GM12878 (cell line): ENCODE results near the gene SRL.

Experiments
- EZH2 ChIP-seq: IDR thresholded peaks from 2 replicates; pipeline ENCODE4 v1.6.1; 2012; ENCODE audit warnings: low read depth, mild to moderate bottlenecking, control low read depth, inconsistent platforms, low read length, borderline replicate concordance; ENCODE audit not compliant: control insufficient read depth
- ZBTB11 ChIP-seq: fragments of 450-650 bp; formaldehyde crosslinking; IDR thresholded peaks from 2 replicates; pipeline ENCODE4 v1.5.0; 2022; ENCODE audit warnings: mild to moderate bottlenecking, missing genetic modification characterization
- TF ChIP-seq, protein P1 (sequence below): fragments of 450-650 bp; IDR thresholded peaks from 2 replicates; pipeline ENCODE4 v1.6.1; 2018; ENCODE audit warnings: borderline replicate concordance, mild to moderate bottlenecking; ENCODE audit not compliant: partially characterized antibody

DNA sequence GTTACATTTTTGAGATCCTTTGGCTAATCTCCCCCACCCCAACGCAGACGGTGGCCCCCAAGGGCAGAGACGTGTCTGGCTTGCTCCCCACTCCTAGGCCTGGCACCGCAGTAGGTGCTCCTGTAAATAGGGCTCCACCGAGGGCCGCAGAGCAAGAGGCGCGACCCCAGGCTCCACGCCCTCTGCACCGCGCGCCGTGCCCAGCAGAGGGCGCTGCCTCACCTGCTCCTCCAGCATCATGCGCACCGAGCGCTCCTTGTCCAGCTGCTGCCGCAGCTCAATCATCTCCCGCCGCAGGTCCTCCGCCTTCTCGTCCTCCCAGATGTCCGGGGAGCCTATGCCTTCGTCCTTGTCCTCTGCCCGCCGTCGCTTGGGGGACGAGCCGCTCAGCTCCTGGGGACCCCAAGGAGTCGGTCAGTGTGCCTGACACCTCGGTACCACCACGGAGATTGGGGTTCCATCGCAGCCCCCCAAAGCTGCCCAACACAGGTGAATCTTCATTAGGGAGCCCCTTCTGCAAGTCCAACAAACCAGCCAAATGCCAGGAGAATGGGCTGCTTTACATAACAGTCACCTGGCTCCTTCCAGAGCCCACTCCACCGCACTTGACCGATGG, 19.8 kb upstream of the SRL start:
- TF ChIP-seq ZBTB11 (CRISPR knock-in tag) (no peak), EZH2 (no peak)
- TF ChIP-seq, protein P1, sequence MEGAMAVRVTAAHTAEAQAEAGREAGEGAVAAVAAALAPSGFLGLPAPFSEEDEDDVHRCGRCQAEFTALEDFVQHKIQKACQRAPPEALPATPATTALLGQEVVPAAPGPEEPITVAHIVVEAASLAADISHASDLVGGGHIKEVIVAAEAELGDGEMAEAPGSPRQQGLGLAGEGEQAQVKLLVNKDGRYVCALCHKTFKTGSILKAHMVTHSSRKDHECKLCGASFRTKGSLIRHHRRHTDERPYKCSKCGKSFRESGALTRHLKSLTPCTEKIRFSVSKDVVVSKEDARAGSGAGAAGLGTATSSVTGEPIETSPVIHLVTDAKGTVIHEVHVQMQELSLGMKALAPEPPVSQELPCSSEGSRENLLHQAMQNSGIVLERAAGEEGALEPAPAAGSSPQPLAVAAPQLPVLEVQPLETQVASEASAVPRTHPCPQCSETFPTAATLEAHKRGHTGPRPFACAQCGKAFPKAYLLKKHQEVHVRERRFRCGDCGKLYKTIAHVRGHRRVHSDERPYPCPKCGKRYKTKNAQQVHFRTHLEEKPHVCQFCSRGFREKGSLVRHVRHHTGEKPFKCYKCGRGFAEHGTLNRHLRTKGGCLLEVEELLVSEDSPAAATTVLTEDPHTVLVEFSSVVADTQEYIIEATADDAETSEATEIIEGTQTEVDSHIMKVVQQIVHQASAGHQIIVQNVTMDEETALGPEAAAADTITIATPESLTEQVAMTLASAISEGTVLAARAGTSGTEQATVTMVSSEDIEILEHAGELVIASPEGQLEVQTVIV, result no peak
